Stimulated activated CD8-positive, alpha-beta memory T cell treated with anti-CD3 and anti-CD28 coated beads, Interleukin-4, amount 100 ng/mL, for 24 hours (primary cell): ENCODE results near the gene PAQR9.

Source experiments
- DNase-seq: peaks from one replicate; pipeline ENCODE4 v3.0.0-alpha.2; 2020; ENCODE audit warnings: low read depth

The PAQR9 gene

GRCh38 chr3:142914286-142914811, 49.1 kb downstream of the PAQR9 start:
- DNase-seq, result no peak

GRCh38 chr3:142913432-142913831, 50.0 kb downstream of the PAQR9 start:
- DNase-seq, result no peak

GRCh38 chr3:142912402-142913172, 50.9 kb downstream of the PAQR9 start:
- DNase-seq, result no peak
